ENCODE measurements around the gene PLIN3.
A peak's percentile ranks its signal among the peaks of the same experiment; 100 is the strongest.
"Not testable (repeated sequence)": the region's sequence is repeated elsewhere in the genome, so short reads cannot be mapped to it uniquely, and the experiment has no call there.

Gene PLIN3

GRCh38 chr19:4821265-4821664 lies 46.2 kb downstream of the PLIN3 start:
- DNase-seq (ENCODE audit: low spot score in 2 of 2) = no peak
- H3K27me3 ChIP-seq (ENCODE audit: low read depth) = no peaks in the 10 kb centered on the region
- no peak overlapping the region for H3K4me3 ChIP-seq
- peaks cover 7% of the 10 kb centered on the region for H3K36me3 ChIP-seq (replicated peaks)
- H3K4me1 ChIP-seq = no peaks in the 10 kb centered on the region
- no peaks in the 10 kb centered on the region for H3K9me3 ChIP-seq
- in situ Hi-C loops (cut with MboI; ENCODE audit: low sequenced_read_pairs) = no loop called here

GRCh38 chr19:4817467-4818277 lies 49.8 kb downstream of the PLIN3 start:
- Histone ChIP-seq H3K4me1 (peaks cover 3% of the 10 kb centered on the region; the same call in 1 of the 2 replicates), H3K27me3 (ENCODE audit: low read depth) (no peaks in the 10 kb centered on the region), H3K9me3 (no peaks in the 10 kb centered on the region), H3K4me3 (no peak overlapping the region), H3K36me3 (replicated peaks) (peaks cover 11% of the 10 kb centered on the region)
- DNase-seq (ENCODE audit: low spot score in 2 of 2) = no peak
- in situ Hi-C loops (cut with MboI; ENCODE audit: low sequenced_read_pairs) = no loop called here

- H3K4me3 ChIP-seq = no peak overlapping the region
- DNase-seq (ENCODE audit: low spot score in 2 of 2) = no peak
- H3K9me3 ChIP-seq = no peaks in the 10 kb centered on the region
- in situ Hi-C loops (cut with MboI; ENCODE audit: low sequenced_read_pairs) = no loop called here
- H3K4me1 ChIP-seq = peaks cover 3% of the 10 kb centered on the region; the same call in 1 of the 2 replicates
- no peaks in the 10 kb centered on the region for H3K27me3 ChIP-seq (ENCODE audit: low read depth)
- peaks cover 11% of the 10 kb centered on the region for H3K36me3 ChIP-seq (replicated peaks)
Measured at GRCh38 chr19:4816950-4817278, 50.6 kb downstream of the PLIN3 start.

GRCh38 chr19:4816202-4816949 lies 51.1 kb downstream of the PLIN3 start:
- Histone ChIP-seq H3K27me3 (ENCODE audit: low read depth) (no peaks in the 10 kb centered on the region), H3K4me1 (peaks cover 3% of the 10 kb centered on the region; the same call in 1 of the 2 replicates), H3K9me3 (no peaks in the 10 kb centered on the region), H3K4me3 (no peak overlapping the region), H3K36me3 (replicated peaks) (peaks cover 11% of the 10 kb centered on the region)
- in situ Hi-C loops (cut with MboI; ENCODE audit: low sequenced_read_pairs) = no loop called here
- no peak for DNase-seq (ENCODE audit: low spot score in 2 of 2)

GRCh38 chr19:4815426-4816201 lies 51.9 kb downstream of the PLIN3 start:
- in situ Hi-C loops (cut with MboI; ENCODE audit: low sequenced_read_pairs) = no loop called here
- peak; percentile 94 for DNase-seq (ENCODE audit: low spot score in 2 of 2)
- Histone ChIP-seq H3K36me3 (replicated peaks) (peaks cover 11% of the 10 kb centered on the region), H3K27me3 (ENCODE audit: low read depth) (no peaks in the 10 kb centered on the region), H3K4me3 (no peak overlapping the region), H3K9me3 (no peaks in the 10 kb centered on the region), H3K4me1 (peaks cover 3% of the 10 kb centered on the region; the same call in 1 of the 2 replicates)

GRCh38 chr19:4814625-4815425 lies 52.6 kb downstream of the PLIN3 start:
- H3K9me3 ChIP-seq = no peaks in the 10 kb centered on the region
- peaks cover 3% of the 10 kb centered on the region; the same call in 1 of the 2 replicates for H3K4me1 ChIP-seq
- H3K4me3 ChIP-seq = no peak overlapping the region
- DNase-seq (ENCODE audit: low spot score in 2 of 2) = no peak
- H3K36me3 ChIP-seq (replicated peaks) = peaks cover 11% of the 10 kb centered on the region
- in situ Hi-C loops (cut with MboI; ENCODE audit: low sequenced_read_pairs) = no loop called here
- no peaks in the 10 kb centered on the region for H3K27me3 ChIP-seq (ENCODE audit: low read depth)

- in situ Hi-C loops (cut with MboI; ENCODE audit: low sequenced_read_pairs) = no loop called here
- H3K4me3 ChIP-seq = no peak overlapping the region
- peaks cover 7% of the 10 kb centered on the region for H3K36me3 ChIP-seq (replicated peaks)
- peaks cover 3% of the 10 kb centered on the region; the same call in 1 of the 2 replicates for H3K4me1 ChIP-seq
- no peaks in the 10 kb centered on the region for H3K9me3 ChIP-seq
- DNase-seq (ENCODE audit: low spot score in 2 of 2) = peak; percentile 45 to 95
- H3K27me3 ChIP-seq (ENCODE audit: low read depth) = no peaks in the 10 kb centered on the region
Measured at GRCh38 chr19:4811328-4812131, 55.9 kb downstream of the PLIN3 start.

GRCh38 chr19:4807188-4807587 lies 60.3 kb downstream of the PLIN3 start:
- H3K9me3 ChIP-seq = no peaks in the 10 kb centered on the region
- DNase-seq (ENCODE audit: low spot score in 2 of 2) = no peak
- H3K27me3 ChIP-seq (ENCODE audit: low read depth) = no peaks in the 10 kb centered on the region
- H3K4me1 ChIP-seq = no peaks in the 10 kb centered on the region
- H3K36me3 ChIP-seq (replicated peaks) = no peaks in the 10 kb centered on the region
- in situ Hi-C loops (cut with MboI; ENCODE audit: low sequenced_read_pairs) = loop anchor here (5.0 to 10.0 kb wide), 2 partner anchors 225 to 232 kb away; no protein-coding TSS in a partner anchor
- H3K4me3 ChIP-seq = no peak overlapping the region

GRCh38 chr19:4806384-4806783 lies 61.1 kb downstream of the PLIN3 start:
- H3K36me3 ChIP-seq (replicated peaks) = no peaks in the 10 kb centered on the region
- no peak for DNase-seq (ENCODE audit: low spot score in 2 of 2)
- no peaks in the 10 kb centered on the region for H3K27me3 ChIP-seq (ENCODE audit: low read depth)
- H3K9me3 ChIP-seq = no peaks in the 10 kb centered on the region
- in situ Hi-C loops (cut with MboI; ENCODE audit: low sequenced_read_pairs) = loop anchor here (5.0 to 10.0 kb wide), 2 partner anchors 226 to 232 kb away; no protein-coding TSS in a partner anchor
- H3K4me1 ChIP-seq = no peaks in the 10 kb centered on the region
- no peak overlapping the region for H3K4me3 ChIP-seq

GRCh38 chr19:4805140-4805539 lies 62.3 kb downstream of the PLIN3 start:
- not testable (repeated sequence) for H3K36me3 ChIP-seq (replicated peaks); H3K9me3 ChIP-seq; H3K4me1 ChIP-seq; H3K27me3 ChIP-seq (ENCODE audit: low read depth); H3K4me3 ChIP-seq; DNase-seq (ENCODE audit: low spot score in 2 of 2)
- in situ Hi-C loops (cut with MboI; ENCODE audit: low sequenced_read_pairs) = loop anchor here (5.0 to 10.0 kb wide), 2 partner anchors 227 to 230 kb away; no protein-coding TSS in a partner anchor

- Histone ChIP-seq H3K4me1 (no peaks in the 10 kb centered on the region), H3K36me3 (replicated peaks) (no peaks in the 10 kb centered on the region), H3K27me3 (ENCODE audit: low read depth) (no peaks in the 10 kb centered on the region), H3K9me3 (no peaks in the 10 kb centered on the region), H3K4me3 (no peak overlapping the region)
- DNase-seq (ENCODE audit: low spot score in 2 of 2) = peak; percentile 58 to 87
- in situ Hi-C loops (cut with MboI; ENCODE audit: low sequenced_read_pairs) = loop anchor here (10.0 kb wide), 1 partner anchor 229 kb away; no protein-coding TSS in a partner anchor
Measured at GRCh38 chr19:4803736-4804695, 63.5 kb downstream of the PLIN3 start.

All from HAP-1 (cell line).